Amniotic epithelial cell (primary cell): ENCODE data around the gene AK4.
A peak's percentile ranks its signal among the peaks of the same experiment; 100 is the strongest.
"Not testable (repeated sequence)": the region's sequence is repeated elsewhere in the genome, so short reads cannot be mapped to it uniquely, and the experiment has no call there.

Experiments used
- DNase-seq: peaks from one replicate; pipeline ENCODE4 v3.0.0-alpha.2; 2010; ENCODE audit warnings: low read depth

Gene AK4

DNA sequence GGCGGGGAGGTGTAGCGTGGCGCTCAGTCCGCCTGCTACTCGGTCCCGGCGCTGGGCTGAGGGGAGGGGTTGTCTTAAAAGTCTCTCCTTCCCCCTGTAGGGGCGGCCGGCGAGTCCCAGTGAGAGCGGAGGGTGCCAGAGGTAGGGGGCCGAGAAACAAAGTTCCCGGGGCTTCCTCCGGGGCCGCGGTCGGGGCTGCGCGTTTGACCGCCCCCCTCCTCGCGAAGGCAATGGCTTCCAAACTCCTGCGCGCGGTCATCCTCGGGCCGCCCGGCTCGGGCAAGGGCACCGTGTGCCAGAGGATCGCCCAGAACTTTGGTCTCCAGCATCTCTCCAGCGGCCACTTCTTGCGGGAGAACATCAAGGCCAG is at the start of gene AK4:
Gene AK4, plus strand, starts transcription at position 26 of the 370 bp plus-strand sequence. Its CDS starts 205 bp downstream, at position 231.
- DNase-seq = not testable (repeated sequence)

DNA sequence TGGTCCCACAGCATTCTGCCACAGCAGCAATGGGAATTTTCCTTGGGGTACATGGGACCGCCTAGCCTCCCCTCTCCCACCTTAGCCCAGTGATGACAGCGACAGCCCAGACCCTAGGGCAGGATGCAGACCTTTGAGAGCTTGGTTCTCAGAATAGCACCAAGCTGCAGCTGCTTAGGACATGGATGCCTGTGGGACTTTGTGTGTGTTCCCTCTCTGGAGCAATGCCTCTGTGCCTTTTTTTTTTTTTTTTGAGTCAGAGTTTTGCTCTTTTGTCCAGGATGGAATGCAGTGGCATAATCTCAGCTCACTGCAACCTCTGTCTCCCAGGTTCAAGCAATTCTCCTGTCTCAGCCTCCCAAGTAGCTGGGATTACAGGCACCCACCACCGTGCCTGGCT is 44.2 kb upstream of the AK4 start:
- no peak for DNase-seq

DNA sequence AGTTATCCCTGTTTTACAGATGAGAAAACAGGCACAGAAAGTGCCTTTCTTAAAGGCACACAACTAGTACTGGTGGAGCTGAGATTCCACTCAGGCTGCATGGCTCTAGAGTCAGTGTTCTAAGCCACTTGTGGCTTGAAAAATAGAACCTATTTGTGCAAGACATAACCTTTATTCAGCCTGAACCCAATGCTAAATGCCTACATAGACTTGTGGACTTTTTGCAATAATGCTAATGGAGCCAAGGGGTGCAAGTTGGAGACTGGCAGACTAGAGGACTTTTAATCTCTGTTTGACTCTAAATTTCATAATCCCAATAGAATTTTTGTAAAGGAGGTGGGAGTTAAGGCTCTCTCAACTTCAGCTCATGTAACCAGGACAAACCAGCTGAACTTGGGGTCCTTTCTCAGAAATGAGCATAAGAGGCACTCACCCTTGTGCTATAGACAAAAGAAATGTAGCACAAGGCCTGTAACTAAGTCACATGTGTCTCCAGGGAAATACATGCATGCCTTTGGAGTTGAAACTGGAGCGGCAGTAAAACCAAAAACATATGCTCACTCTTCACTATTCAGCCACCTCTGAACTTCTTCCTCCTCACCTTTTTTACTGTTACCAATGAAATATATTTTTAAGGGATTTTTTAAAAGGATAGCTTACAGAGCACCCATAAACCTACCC is 43.0 kb upstream of the AK4 start:
- no peak for DNase-seq

DNA sequence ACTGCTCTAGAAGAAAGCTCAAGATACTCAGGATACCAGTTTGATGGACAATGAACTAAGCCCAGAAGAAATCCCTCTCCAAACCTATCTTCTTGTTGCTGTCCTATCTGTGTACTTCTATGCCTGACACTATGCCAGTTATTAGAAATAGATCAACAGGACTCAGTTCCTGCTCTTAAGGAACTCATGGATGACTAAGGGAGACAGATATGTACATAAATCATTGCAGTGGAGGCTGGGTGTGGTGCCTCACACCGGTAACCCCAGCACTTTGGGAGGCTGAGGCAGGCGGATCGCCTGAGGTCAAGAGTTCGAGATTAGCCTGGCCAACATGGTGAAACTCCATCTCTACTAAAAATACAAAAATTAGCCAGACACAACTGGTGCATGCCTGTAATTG is 42.4 kb upstream of the AK4 start:
- peak; percentile 3 for DNase-seq

DNA sequence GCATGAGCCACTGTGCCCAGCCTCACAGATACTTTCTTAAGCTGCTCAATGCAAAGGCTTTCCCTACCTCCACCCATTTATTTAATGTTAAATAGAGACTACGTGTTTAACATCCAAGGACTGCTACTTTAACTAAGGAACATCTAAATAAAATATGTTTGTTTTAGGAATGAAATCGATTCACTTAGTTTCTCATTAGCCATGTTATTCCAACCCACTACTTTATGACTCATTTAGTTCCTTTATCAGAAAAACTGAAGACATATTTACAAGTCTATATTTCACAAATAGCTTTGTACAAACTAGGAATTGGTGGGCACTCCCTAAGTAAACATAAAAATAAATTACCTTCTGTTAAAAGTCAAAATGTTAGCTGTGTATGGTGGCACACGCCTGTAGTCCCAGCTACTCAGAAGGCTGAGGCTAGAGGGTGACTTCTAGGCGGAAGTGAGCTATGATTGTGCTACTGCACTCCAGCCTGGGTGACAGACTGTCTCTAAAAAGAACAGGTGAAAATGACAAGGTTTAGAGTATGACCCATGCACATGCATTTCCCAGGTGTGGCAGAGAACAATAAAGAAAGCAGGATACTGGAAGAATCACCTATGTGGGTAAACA is 39.9 kb upstream of the AK4 start:
- no peak for DNase-seq

DNA sequence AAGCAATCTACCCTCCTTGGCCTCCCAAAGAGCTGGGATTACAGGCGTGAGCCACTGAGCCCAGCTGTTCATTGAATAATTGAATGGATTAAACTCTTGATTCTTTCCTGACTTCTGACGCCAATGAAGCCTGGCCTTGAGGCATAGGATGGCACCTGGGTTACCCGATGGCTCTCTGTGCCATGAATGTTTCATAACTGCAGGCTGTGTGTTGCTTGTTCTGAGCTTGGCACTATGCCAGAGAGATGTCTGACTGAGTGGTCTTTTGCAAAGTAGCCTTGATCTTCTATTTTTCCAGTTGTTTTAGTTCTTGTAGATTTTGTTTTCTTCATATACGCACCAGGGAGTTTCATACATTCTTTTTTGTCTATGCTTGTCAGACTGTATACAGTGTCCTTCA is 38.5 kb upstream of the AK4 start:
- DNase-seq = no peak

DNA sequence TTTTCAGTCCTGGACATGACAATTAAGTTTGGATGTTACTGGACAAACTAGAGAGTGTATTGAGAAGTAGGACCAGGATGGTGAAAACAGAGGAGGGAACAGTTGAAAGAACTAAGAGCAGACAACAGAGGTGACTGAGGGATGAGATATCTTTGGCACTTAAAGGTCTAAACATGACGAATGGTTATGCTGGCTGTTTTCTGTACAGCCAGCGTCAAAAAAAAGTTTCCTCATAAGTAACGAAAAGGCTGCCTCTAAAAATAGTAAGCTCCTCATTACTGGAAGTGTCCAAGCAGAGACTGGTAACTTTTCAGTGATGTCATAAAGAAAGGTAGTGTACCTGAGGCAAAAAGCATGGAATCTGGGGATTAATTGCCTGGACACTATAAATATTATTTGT is 35.2 kb upstream of the AK4 start:
- DNase-seq = no peak

DNA sequence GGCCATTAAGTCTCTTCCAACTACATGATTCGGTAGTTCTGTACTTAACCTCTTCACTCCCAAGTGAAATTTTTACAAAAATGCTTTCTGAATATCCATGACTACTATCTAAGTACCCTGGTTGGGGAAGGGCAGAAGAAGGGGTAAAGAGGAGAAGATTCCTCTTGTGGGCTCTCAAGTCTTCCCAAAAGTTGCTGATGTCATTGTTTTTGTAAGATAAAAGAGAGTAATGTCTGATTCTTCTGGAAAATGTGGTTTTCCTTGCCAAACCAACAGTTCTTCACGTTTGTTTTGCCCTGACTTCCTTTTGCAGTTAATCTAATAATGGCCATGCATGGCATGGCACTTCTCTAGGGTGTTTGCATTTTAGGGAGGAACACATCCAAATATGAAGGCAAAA is 34.7 kb upstream of the AK4 start:
- no peak for DNase-seq

DNA sequence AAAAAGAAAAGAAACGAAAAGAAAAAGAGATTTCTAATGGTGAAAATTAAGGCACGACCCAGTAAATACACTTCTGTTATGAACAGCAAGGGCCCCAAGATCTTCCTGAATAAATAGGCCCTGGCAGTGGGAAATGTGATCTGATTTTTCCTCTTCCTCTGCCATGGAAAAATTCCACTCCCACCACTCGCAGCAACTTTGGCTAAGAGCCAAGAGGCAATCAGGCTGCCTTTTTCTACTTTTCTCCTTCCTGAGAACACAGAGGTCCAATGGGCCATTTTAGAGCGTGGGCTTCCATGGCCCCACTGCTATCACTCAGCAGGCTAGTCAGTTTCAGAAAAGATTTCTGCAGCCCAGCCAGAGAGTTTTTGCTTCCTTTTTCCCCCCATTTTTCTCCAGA is 33.7 kb upstream of the AK4 start:
- DNase-seq = no peak

DNA sequence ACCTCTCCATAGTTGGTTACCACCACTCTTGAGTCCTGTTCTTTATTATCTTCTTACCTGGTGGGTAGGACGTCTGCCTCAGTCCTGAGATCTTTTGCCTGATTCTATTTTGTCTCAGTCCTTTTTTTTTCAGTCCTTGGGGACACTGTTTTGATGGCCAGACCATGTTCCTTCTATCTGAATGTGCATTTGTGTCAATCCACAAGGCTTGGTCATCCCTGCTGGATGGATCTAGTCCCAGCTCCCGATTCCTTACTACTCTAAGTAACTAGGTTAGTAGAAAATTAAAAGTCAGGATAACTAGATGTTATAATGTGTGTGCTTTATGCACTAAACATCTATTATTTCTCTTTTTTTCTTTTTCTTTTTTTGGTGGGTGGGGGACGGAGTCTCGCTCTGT is 28.1 kb upstream of the AK4 start:
- DNase-seq = no peak

DNA sequence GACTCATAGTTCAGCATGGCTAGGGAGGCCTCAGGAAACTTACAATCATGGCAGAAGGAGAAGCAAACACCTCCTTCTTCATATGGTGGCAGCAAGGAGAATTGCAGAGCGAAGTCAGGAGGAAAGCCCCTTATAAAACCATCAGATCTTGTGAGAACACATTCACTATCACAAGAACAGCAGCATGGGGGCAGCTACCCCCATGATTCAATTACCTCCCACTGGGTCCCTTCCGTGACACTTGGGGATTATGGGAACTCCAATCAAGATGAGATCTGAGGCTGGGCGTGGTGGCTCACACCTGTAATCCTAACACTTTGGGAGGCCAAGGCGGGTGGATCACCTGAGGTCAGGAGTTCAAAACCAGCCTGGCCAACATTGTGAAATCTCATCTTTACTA is 18.9 kb upstream of the AK4 start:
- not testable (repeated sequence) for DNase-seq

DNA sequence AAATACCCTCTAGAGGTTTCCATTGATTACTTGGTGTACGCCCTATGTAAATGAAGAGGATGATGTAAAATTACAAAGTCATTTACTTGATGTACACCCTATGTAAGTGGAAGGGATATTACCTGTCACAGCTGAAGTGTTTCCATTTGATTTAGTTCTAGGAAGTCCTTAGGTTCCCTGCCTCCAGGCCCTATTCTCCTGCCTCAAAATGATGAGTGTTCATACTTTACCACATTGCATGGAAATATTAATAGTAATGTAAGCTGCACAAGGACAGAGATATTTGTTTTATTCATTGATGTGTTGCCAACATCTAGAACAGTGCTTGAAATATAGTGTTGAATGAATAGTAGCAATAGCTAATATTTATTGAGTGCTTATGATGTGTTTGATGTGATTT is 9.5 kb upstream of the AK4 start:
- DNase-seq = no peak

DNA sequence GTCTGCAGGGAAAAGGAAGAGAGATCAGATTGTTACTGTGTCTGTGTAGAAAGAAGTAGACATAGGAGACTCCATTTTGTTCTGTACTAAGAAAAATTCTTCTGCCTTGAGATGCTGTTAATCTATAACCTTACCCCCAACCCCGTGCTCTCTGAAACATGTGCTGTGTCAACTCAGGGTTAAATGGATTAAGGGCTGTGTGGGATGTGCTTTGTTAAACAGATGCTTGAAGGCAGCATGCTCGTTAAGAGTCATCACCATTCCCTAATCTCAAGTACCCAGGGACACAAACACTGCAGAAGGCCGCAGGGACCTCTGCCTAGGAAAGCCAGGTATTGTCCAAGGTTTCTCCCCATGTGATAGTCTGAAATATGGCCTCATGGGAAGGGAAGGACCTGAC is 8.2 kb upstream of the AK4 start:
- not testable (repeated sequence) for DNase-seq

DNA sequence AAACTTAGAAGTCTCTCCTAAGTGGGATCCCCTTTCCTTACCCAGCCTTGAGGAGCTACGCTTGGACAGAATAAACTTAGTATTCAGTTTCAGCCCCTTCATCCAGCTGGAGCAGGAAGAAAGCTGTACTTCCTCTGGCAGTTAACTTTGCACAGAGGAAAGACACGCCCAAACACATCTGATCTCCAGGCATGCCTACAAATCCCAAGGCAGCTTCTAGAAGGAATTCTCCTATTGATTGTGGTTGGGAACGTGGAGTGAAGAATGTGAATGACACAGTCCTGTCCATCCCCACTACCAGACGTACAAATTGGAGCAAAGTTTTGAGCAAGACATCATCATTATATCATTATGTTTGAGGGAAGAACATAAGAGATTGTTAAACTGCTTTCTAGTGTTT is 6.6 kb upstream of the AK4 start:
- no peak for DNase-seq

DNA sequence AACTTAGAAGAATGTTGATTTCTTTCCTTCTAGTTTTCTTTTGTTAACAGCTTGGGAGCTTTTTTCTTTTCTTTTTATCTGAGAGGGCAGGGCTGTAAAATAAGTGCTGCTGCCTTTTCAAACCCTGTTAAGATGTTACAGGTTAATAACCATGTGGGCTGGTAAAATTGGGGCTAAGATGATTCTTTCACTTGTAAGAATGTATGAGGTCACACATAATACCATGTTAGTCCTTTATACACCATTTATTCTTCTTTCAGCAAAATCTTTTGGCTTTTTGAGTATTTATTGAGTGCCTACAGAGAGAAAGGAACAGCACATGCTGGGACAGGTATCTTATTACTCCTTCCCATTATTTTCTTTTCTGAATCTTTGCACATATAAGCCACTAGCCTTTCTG is 6.1 kb upstream of the AK4 start:
- no peak for DNase-seq

DNA sequence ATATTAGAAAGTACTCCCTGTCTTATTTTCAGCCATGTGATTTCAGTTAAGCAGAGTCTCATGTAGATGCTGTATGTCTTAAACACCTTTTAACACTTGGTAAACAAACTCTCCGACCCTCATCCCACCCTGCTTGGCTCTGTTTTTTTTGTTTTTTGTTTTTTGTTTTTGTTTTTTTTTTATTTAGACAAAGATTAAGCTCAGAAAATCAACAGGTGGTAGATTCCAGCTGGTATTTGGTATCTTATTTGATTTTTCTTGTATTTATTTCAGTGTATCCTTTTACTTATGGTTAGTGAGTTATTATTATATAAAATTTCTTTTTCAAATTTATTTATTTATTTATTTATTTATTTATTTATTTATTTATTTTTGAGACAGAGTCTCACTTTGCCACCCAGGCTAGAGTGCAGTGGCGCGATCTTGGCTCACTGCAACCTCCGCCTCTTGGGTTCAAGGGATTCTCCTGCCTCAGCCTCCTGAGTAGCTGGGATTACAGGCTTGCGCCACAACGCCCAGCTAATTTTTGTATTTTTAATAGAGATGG is 4.8 kb upstream of the AK4 start:
- not testable (repeated sequence) for DNase-seq

DNA sequence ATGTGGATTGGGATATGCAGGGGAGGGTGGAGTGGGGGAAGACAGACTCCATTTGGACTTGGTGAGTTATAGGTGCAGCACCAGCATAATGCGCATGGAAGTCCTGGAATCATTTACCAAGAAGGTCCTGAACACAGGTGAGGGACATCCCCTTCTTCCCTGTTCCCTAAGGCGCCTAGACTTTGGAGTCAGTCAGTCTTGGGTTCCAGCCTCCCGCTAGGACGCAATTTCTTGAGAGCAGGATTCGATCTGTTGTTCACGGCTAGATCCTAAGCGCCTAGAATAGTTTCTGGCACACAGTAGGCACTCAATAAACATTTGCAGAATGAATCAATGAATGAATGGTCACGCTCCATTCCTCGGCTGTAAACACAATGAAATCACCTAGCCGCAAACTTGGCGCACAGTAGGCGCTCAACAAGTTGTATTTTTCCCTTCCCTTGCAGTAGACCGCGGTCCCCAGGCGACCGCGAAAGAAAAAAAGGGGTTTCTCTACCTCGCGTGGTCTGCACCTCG is 1.0 kb upstream of the AK4 start:
- DNase-seq = no peak

DNA sequence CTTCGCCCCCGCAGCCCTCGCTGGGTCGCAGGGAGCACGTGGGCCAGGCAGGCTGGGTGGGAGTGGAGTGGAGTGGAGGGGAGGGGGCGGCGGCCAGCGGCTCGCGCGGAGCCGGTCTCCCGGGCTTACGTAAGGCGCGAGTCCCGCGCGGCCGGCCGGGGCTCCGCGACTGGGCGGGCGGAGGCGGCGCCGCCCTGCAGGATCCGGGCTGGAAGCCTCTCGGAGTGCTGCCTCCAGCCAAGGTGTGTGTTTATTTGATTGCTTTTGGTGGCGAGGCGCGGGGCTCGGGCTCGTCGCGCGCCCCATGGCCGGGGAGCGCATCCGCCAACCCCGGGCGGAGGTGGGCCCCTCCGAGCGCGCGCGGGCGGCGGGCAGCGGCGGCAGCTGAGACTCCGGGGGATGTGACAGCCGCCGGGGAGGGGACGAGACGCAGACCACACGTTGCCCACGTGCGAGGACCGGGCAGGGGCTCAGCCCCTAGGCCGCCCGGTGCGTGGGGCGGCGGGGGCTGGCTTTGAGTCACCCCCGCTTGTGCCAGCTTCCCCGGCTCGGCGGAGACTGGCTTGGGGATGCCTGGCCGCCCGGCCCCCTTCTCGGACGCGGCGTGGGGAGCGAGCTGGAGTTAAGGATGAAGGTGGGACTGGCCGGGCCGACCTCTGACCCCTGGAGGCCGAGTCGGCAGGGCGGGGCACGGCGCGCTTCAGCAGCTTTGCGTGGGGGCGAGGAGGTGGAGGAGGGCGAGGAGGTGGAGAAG is 402 bp upstream of the AK4 start:
- no peak for DNase-seq

DNA sequence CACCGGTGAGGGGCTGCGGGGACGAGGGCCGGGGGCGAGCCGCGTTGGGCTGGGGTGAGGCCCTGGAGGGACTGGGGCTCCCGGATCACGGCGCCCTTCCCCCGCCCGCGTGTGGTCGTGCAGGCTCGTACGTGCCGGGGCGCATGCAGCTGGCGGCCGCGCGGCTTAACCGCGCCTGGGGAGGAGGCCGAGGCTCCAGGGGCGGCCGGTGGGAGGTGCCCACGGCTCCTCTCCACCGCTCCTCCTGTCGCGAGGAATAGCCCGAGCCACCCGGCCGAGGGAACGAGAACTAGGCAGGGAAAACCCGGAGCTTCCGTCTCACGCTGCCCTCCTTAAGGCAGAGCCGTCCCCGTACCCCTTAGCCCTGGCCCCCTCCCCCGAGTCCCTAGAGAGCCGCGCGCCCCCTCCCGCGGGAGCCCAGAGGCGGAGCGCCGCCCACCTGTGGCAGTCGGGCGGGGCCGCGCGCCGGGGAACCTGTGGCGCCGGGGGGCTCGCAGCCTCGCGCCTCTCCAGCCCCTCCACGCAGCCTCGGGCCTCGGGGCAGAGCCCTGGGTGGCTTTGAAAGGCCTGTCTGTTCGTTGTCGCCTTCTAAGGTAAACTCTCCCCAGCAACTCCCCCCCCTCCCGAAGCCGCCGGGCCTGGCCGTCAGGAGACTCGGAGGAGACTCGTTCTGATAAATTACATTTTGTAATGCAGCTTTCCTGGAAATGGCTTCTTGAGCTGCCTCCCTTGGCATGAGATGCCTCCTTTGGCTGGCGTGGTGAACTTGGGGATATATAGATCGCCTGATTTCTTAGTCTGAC is 746 bp downstream of the AK4 start:
- DNase-seq = no peak

DNA sequence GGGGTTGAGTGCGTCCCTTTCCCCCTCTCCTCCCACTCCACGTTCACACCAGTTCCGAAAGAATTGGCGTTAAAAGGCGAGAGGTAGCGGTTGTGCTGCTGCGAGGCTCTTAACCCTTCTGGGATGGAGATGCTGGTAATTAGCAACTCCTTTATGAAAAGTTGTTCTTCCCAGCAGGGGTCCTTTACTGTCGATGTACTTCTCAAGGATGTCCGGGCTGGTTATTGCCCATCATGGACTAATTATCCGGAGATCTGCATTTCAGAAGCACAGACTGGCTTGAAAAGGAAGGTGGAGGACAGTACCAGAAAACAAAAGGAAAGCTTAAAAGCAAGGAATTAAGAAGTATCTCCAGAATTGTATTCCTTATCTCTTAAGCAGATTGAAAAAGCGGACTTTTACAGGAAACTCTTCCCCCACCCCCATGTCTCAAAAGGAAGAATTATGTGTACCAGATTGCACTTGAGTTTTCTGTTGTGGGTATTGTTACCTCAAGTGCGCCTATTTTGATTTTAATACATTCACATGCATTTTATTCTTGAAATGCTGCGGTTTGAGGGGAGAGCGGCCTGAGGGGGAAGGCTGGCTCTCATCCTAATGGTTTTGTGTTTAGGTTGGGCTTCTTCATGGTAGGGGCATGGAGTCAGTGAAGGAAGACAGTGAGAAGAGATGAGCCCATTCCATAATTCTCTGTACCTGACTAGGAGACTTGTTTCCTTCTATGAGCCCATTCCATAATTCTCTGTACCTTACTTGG is 1.5 kb downstream of the AK4 start:
- DNase-seq = no peak

DNA sequence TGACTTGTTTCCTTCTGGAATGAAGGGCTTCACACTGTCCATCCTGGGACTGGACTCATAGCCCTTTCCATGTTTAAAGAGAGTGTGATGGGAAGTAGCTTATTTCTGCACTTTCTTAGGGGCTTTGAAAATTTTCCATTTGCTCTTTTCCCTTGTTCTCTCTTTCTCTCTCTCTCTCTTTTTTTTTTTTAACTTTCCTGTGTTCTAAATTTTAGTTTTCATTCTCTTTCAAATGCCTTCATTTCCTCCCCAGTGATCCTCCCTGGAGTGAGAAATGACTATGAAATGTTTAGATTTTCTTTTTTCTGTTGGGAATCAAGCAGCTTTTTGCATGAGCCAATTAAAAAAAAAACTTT is 2.1 kb downstream of the AK4 start:
- no peak for DNase-seq
